GM12878 (cell line): Measurements from ENCODE around the gene GEMIN7. TPM values are rescaled to one million over a fixed set of nuclear protein-coding genes. Genes with fewer than 3 reads are reported as not detected.

Experiments
- CEBPB ChIP-seq, 2 experiments: fragments of 150-350 bp in 1 of 2; IDR thresholded peaks; 2 replicates each; pipeline ENCODE4 v1.6.1; 2012 to 2014; ENCODE audit warnings: low read depth in 2 of 2, low read length in 2 of 2, borderline replicate concordance in 1 of 2, inconsistent platforms in 1 of 2
- DPF2 ChIP-seq: fragments of 450-650 bp; IDR thresholded peaks from 2 replicates; pipeline ENCODE4 v1.6.1; 2017; ENCODE audit warnings: mild to moderate bottlenecking
- EED ChIP-seq: sonication (generic); IDR thresholded peaks from 2 replicates; pipeline ENCODE4 v1.6.1; 2016; ENCODE audit warnings: antibody characterized with exemption, low read depth
- ESRRA ChIP-seq: IDR thresholded peaks from 2 replicates; pipeline ENCODE4 v1.6.1; 2012; ENCODE audit warnings: mild to moderate bottlenecking, low read length, improper control_type of control experiment
- FOS ChIP-seq: IDR thresholded peaks from 3 replicates; pipeline ENCODE4 v1.6.1; 2011; ENCODE audit warnings: borderline replicate concordance; ENCODE audit not compliant: insufficient read length; ENCODE audit errors: extremely low read depth
- LARP7 ChIP-seq: fragments of 450-650 bp; IDR thresholded peaks from 2 replicates; pipeline ENCODE4 v1.6.1; 2017; ENCODE audit warnings: mild to moderate bottlenecking
- PBX3 ChIP-seq: IDR thresholded peaks from 2 replicates; pipeline ENCODE4 v1.6.1; 2011; ENCODE audit warnings: mild to moderate bottlenecking, low read depth, low read length, moderate library complexity; ENCODE audit not compliant: insufficient replicate concordance
- RELA ChIP-seq: fragments of 450-650 bp; IDR thresholded peaks from 2 replicates; pipeline ENCODE4 v1.8.0; 2014; ENCODE audit warnings: borderline replicate concordance; ENCODE audit not compliant: partially characterized antibody
- REST ChIP-seq: IDR thresholded peaks from 2 replicates; pipeline ENCODE4 v1.6.1; 2012; ENCODE audit warnings: mild to moderate bottlenecking, low read depth, low read length
- SIN3A ChIP-seq: IDR thresholded peaks from 2 replicates; pipeline ENCODE4 v1.6.1; 2012; ENCODE audit warnings: low read depth, low read length, improper control_type of control experiment
- SPI1 ChIP-seq: IDR thresholded peaks from 2 replicates; pipeline ENCODE4 v1.6.1; 2011; ENCODE audit warnings: low read depth, mild to moderate bottlenecking, low read length, moderate library complexity, borderline replicate concordance; ENCODE audit not compliant: insufficient read depth
- STAT1 ChIP-seq: fragments of 450-650 bp; conservative IDR thresholded peaks from 2 replicates; pipeline ENCODE4 v1.6.1; 2014; ENCODE audit warnings: antibody characterized with exemption, mild to moderate bottlenecking
- TCF3 ChIP-seq: IDR thresholded peaks from 2 replicates; pipeline ENCODE4 v1.6.1; 2012; ENCODE audit warnings: low read depth, mild to moderate bottlenecking, low read length, borderline replicate concordance; ENCODE audit not compliant: insufficient read depth
- YBX1 ChIP-seq: fragments of 450-650 bp; IDR thresholded peaks from 2 replicates; pipeline ENCODE4 v1.6.1; 2016; ENCODE audit warnings: antibody characterized with exemption
- ZZZ3 ChIP-seq: IDR thresholded peaks from 2 replicates; pipeline ENCODE4 v1.6.1; 2011; ENCODE audit warnings: low read depth; ENCODE audit not compliant: control insufficient read depth, insufficient read length
- polyA plus RNA-seq, 11 experiments: library from polyadenylated mRNA; depleted of rRNA in 4 of 11; unstranded in 6 of 11; stranded (reverse) in 5 of 11; fragments of >200 nt; fragmentation: Nextera tagmentation in 4 of 11; fragmentation: Illumina TruSeq in 1 of 11; extraction: Ambion mirVana in 4 of 11; extraction: Trizol in 1 of 11; gene quantifications; 1 replicate in 1 of 11; 2 replicates in 10 of 11; pipeline versions ENCODE4 v1.2.1 to v1.2.3, GENCODE V29; 2011 to 2016; ENCODE audit warnings: inconsistent platforms in 2 of 11, missing spikeins in 2 of 11, low read depth in 1 of 11
- total RNA-seq, 4 experiments: library from RNA; depleted of rRNA in 3 of 4; stranded (reverse); fragments of >200 nt in 3 of 4; fragmentation: Illumina TruSeq in 1 of 4; extraction: Trizol in 1 of 4; gene quantifications; 2 replicates each; pipeline versions ENCODE4 v1.2.1 to v1.2.3, GENCODE V29; 2013 to 2021
- TF ChIP-seq, protein P1 (sequence below): fragments of 450-650 bp; IDR thresholded peaks from 2 replicates; pipeline ENCODE4 v1.6.1; 2018; ENCODE audit warnings: borderline replicate concordance, mild to moderate bottlenecking; ENCODE audit not compliant: partially characterized antibody
- TF ChIP-seq, protein P2 (sequence below): IDR thresholded peaks from 2 replicates; pipeline ENCODE4 v1.6.1; 2012; ENCODE audit warnings: low read depth, low read length, improper control_type of control experiment
- TF ChIP-seq, protein P3 (sequence below): IDR thresholded peaks from 2 replicates; pipeline ENCODE4 v1.6.1; 2011; ENCODE audit warnings: low read depth, low read length, improper control_type of control experiment, borderline replicate concordance
- TF ChIP-seq, protein P4 (sequence below): fragments of 450-650 bp; IDR thresholded peaks from 2 replicates; pipeline ENCODE4 v1.6.1; 2017; ENCODE audit warnings: antibody characterized with exemption, mild to moderate bottlenecking, moderate library complexity

The GEMIN7 gene
- total and polyA plus RNA-seq, 10 of the 15 experiments (the other 5 are each of a cell fraction or from before 2014, with no cell fraction given): 21.1 to 76.7 (median 44.9) TPM

- TF ChIP-seq, protein P1, sequence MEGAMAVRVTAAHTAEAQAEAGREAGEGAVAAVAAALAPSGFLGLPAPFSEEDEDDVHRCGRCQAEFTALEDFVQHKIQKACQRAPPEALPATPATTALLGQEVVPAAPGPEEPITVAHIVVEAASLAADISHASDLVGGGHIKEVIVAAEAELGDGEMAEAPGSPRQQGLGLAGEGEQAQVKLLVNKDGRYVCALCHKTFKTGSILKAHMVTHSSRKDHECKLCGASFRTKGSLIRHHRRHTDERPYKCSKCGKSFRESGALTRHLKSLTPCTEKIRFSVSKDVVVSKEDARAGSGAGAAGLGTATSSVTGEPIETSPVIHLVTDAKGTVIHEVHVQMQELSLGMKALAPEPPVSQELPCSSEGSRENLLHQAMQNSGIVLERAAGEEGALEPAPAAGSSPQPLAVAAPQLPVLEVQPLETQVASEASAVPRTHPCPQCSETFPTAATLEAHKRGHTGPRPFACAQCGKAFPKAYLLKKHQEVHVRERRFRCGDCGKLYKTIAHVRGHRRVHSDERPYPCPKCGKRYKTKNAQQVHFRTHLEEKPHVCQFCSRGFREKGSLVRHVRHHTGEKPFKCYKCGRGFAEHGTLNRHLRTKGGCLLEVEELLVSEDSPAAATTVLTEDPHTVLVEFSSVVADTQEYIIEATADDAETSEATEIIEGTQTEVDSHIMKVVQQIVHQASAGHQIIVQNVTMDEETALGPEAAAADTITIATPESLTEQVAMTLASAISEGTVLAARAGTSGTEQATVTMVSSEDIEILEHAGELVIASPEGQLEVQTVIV: no peak
- TF ChIP-seq FOS (no peak), SIN3A (no peak), SPI1 (no peak), LARP7 (no peak), DPF2 (0 out of 2 replicates have a peak, but pooled peaks have one; percentile 49), EED (no peak), RELA (no peak), PBX3 (no peak), ZZZ3 (no peak), CEBPB (IDR thresholded peaks at IDR 0.05; ENCODE audit: borderline replicate concordance in 1 of 2, low read depth in 2 of 2, low read length in 2 of 2) (no peak), TCF3 (no peak), YBX1 (no peak), ESRRA (no peak), REST (no peak), STAT1 (no peak)
- TF ChIP-seq, protein P2, sequence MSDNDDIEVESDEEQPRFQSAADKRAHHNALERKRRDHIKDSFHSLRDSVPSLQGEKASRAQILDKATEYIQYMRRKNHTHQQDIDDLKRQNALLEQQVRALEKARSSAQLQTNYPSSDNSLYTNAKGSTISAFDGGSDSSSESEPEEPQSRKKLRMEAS: 0 out of 2 replicates have a peak, but pooled peaks have one; percentile 23
- TF ChIP-seq, protein P3, sequence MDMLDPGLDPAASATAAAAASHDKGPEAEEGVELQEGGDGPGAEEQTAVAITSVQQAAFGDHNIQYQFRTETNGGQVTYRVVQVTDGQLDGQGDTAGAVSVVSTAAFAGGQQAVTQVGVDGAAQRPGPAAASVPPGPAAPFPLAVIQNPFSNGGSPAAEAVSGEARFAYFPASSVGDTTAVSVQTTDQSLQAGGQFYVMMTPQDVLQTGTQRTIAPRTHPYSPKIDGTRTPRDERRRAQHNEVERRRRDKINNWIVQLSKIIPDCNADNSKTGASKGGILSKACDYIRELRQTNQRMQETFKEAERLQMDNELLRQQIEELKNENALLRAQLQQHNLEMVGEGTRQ: no peak
- TF ChIP-seq, protein P4, sequence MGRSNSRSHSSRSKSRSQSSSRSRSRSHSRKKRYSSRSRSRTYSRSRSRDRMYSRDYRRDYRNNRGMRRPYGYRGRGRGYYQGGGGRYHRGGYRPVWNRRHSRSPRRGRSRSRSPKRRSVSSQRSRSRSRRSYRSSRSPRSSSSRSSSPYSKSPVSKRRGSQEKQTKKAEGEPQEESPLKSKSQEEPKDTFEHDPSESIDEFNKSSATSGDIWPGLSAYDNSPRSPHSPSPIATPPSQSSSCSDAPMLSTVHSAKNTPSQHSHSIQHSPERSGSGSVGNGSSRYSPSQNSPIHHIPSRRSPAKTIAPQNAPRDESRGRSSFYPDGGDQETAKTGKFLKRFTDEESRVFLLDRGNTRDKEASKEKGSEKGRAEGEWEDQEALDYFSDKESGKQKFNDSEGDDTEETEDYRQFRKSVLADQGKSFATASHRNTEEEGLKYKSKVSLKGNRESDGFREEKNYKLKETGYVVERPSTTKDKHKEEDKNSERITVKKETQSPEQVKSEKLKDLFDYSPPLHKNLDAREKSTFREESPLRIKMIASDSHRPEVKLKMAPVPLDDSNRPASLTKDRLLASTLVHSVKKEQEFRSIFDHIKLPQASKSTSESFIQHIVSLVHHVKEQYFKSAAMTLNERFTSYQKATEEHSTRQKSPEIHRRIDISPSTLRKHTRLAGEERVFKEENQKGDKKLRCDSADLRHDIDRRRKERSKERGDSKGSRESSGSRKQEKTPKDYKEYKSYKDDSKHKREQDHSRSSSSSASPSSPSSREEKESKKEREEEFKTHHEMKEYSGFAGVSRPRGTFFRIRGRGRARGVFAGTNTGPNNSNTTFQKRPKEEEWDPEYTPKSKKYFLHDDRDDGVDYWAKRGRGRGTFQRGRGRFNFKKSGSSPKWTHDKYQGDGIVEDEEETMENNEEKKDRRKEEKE: no peak
These were observed 42.8 kb downstream of the GEMIN7 start (continued) for GRCh38 chr19:45121827-45122345.
